Amniotic epithelial cell (primary cell): ENCODE measurements around the gene LEFTY1.

Experiments used
- DNase-seq: peaks from one replicate; pipeline ENCODE4 v3.0.0-alpha.2; 2010; ENCODE audit warnings: low read depth

LEFTY1 gene

GRCh38 chr1:225915538-225915991 lies 26.6 kb upstream of the LEFTY1 start:
- no peak for DNase-seq

DNA sequence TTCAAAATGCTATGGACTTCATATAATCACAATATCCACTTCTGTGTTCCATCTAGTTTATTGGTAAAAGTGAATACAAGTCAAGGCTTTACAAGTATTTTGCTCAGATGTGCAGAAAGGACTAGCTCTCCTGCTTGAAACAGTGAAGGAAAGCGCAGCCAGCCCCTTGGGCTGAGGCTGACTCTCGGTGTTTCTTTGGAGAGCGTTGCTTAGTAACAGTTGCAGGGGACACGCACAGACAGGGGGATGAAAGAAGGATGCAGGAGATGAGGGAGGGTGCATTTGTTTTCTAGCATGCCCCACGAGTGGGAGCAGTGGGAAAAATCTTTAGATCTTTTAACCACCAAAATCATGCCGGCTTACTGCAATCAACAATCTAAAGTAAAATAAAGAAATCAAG lies 26.0 kb upstream of the LEFTY1 start:
- DNase-seq = no peak

DNA sequence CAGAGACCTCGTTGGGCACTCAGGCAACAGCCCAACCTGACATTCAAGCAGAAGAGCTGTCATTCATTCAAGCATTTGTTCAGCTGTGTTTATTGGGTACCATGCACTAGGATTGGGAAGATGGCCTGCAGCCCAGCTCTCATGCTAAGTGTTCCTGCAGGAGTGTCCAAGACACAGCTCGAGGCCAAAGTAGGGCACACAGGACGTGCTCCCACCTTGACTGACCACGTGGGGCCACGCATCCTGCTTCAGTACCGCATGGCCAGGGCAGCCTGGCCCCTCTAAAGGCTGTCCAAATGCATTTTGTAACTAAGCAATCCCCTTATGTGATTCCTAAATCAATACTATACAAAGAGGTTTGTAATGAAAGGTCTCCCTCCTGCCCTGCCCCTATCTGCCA lies 25.4 kb upstream of the LEFTY1 start:
- DNase-seq = no peak

GRCh38 chr1:225911191-225912130 lies 22.5 kb upstream of the LEFTY1 start:
- peak; percentile 17 for DNase-seq

GRCh38 chr1:225909477-225909876 lies 20.5 kb upstream of the LEFTY1 start:
- DNase-seq = no peak

DNA sequence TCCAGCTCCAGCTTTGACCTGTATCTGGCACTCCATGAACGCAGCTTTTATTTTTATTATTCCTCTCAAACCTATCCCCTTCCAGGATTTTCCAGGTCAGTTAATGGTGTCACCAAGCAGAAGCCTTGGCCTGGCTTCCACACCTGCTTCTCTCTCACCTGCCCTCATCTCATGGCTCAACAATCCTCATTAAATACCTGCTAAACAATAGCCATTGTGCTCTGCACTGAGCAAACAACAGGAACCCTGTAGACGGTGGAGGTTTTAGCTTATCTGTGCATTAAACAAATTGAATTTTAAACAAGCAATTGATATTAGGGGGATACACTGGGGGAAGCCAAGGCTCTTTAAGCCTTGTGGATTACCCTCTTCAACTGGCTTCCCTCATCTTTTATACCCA lies 19.8 kb upstream of the LEFTY1 start:
- DNase-seq = no peak

- no peak for DNase-seq
These were observed 19.2 kb upstream of the LEFTY1 start for GRCh38 chr1:225908013-225908640.

DNA sequence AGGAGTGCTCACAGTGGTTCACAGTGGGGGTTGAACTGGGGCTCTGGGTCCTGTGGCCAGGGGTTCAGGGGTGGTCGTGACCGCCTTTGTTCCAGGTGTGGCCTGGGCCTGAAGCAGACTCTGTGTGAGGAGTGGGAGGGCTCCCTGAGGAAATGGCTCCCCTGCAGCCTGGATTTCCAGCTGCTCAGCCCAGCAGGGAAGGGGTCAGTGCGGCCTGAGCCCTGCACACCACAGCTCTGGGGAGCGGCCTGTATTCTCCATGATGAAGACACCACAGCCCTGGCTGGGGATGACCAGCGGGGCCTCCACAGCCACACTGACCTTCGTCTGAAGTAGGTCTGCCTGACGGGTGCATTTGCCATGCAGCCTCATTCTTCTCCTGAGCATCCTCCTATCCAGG lies 18.4 kb upstream of the LEFTY1 start:
- no peak for DNase-seq

DNA sequence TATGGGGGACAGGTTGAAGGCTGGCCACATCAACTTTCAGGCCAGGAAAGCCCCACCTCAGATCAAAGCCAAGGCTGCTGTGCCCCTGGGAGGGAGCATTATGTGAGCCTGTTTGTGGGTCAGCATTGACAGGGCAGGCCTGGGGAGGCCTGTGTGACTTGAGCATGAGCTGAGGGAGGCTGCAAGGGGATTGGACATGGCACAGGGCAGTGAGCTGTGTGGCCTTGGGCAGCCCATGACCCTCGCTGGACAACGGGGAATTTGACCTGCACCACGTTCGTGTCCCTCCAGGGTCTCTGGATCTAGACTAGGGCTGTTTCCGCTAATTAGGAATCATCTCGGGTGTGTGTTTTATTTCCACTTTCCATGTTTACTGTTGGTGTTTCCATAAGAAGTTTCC lies 17.5 kb upstream of the LEFTY1 start:
- no peak for DNase-seq

DNA sequence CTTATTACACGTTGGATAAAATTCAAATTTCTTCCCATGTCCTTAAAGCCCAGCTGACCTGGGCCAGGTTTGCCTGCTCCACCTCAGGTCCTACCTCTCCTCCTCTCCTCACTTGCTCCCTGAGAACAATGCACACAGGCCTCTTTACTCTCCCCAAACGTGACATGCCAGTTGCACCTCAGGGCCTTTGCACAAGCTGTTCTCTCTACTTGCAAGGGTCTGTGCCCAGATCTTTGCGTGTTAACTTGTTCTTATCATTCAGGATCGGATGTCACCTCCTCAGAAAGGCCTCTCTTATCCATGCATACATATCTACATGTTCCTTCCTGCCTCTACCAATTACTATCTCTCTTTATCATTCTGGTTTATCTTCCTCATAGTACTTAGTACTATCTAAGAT lies 14.7 kb upstream of the LEFTY1 start:
- DNase-seq = no peak

- no peak for DNase-seq
These were observed 10.3 kb upstream of the LEFTY1 start for GRCh38 chr1:225899044-225899925.

DNA sequence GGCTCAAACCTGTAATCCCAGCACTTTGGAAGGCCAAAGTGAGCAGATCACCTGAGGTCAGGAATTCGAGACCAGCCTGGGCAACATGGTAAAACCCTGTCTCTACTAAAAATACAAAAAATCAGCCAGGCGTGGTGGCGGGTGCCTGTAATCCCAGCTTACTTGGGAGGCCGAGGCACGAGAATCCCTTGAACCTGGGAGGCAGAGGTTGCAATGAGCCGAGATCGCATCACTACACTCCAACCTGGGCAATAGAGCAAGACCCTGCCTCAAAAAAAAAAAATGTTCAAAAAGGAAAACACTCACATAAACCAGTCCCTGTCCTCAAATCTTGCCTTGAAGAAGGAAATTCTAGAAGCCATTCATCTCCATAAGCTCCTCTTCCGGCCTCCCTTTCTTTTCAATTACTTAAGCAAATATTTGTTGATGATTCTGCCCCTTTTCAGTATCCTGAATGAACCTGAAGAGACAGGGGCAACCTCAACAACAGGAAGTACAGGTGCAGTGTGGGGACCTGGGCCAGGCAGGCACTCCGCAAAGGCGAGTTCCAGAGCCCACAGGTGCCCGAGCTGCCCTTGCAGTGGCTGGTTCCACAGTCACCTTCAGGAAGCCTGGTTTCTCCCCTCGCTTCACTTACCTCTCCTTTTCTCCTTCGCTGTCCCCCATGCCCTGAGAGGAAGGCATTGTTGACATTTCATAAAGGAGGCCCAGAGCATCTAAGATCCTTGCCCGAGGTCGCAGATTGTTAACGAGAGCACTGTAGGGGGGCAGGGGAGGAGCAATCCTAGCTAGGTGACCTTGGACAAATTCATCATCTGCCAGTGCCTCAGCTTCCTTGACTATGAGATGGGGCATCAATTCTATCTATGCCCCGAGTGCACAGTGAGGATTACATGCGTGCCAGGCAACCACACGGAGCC lies 8.9 kb upstream of the LEFTY1 start:
- DNase-seq = no peak

DNA sequence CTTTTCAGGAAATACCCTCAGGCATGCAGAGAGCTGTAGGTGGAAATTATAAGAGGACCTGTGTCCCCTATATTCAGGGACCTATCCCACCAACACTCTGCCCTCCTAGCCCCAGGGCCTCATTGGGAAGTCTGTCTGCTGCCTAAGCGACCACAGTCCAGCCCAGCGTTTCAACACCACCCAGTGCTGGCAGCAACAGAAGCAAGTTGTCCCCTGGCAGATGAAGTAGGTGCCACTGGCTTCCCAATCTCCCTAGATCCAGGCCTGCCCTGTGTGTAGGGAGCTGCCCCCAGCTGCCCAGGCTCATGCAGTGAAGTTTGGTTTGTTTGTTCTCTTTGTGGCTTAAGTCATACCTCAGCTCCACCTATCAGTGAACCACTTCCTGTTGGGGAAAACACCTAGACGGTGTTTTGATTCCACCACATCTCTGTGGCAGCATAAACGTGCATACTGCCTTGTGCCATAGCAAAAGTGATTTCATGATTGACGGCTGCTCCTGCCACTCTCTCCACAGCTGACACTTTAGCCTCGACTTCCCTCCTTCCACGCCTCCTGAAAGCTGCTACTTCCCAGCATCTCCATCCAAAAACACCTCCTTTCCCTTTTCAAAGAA lies 8.1 kb upstream of the LEFTY1 start:
- DNase-seq = peak; percentile 39

GRCh38 chr1:225896494-225896893 lies 7.5 kb upstream of the LEFTY1 start:
- DNase-seq = no peak

- DNase-seq = no peak
These were observed 3.4 kb upstream of the LEFTY1 start for GRCh38 chr1:225892307-225892706.

DNA sequence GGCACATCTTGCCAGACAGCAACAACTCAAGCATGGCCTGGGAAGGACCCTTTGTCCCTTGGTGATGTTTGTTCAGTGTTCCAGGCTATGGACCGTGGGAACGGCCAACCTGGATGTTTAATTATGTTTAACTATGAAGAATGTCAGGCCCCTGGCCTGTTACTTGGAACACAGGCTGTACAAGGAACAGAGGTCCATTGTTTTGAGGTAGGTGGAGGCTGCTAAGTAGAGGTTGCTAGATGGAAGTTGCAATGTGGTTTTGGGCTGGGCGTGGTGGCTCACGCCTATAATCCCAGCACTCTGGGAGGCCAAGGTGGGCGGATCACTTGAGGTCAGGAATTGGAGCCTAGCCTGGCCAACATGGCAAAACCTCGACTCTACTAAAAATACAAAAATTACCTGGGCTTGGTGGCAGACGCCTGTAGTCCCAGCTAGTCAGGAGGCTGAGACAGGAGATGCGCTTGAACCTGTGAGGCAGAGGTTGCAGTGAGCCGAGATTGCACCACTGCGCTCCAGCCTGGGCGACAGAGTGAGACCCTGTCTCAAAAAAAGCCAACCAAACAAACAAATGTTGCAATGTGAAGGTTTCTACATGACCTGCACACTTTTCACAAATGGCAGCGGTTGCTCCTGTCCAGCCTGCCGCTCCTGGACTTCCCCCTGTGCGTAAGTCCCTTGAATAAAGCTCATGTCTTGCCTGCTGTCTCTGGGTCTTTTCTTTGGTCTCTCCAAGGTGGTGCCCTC lies 2.5 kb upstream of the LEFTY1 start:
- DNase-seq = no peak

DNA sequence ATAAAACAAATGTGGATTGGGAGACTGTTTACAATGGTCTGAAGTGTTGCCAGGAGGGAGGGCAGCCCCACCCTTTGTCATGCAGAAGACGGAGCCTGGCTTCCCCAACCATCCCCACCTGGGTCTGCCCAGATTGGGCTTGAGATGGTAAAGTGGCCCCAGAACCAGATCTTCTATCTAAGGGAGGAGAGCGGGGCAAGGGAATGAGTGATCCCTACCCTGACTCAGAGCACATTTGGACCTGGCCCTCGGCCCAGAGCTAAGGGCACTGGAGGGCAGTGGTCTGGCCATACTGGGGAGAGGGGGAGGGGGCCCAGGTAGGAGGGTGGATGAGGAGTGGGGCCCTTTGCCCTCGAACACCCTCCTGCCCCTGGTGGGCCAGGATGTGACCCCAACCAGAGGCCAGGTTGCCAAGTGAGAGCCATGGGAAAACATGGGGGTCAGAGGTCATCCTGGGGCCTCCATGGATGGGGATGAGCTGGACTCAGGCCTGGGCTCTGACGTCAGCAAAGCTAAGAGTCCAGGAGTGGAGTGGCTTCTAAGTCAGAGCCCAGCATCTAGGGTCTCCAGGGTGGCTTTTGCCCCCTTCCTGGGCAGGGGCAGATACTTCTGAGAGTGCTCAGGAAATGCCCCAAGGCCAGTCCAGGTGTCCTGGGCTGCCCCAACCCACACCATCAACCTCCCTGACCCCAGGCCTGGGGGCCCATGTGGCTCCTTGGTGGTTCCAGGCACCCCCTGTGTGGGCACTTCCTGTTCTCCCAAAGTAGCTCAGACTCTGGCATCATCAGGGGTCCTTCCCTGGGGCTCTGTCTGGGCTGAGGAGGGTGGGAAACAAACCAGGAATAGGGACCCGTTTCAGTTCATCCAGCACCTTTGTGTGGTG lies 1.6 kb upstream of the LEFTY1 start:
- DNase-seq = no peak

- no peak for DNase-seq
These were observed 797 bp upstream of the LEFTY1 start for GRCh38 chr1:225889743-225890142.

GRCh38 chr1:225888289-225888897 lies 553 bp downstream of the LEFTY1 start:
- DNase-seq = no peak
